Mesodermal cell (in vitro differentiated cells): ENCODE measurements around the gene ANKRD18B.
"Not testable (repeated sequence)": the region's sequence is repeated elsewhere in the genome, so short reads cannot be mapped to it uniquely, and the experiment has no call there.

Source experiments
- H3K27ac ChIP-seq: 2 replicates; pipeline ENCODE4 v1.7.0; 2013; ENCODE audit warnings: mild to moderate bottlenecking, low read depth, low read length, moderate library complexity; ENCODE audit not compliant: severe bottlenecking
- H3K36me3 ChIP-seq: 2 replicates; pipeline ENCODE4 v1.7.1; 2013; ENCODE audit warnings: mild to moderate bottlenecking, low read length, moderate library complexity; ENCODE audit not compliant: control insufficient read depth, insufficient read depth
- H3K4me1 ChIP-seq: one replicate; pipeline ENCODE4 v1.7.1; 2013; ENCODE audit warnings: mild to moderate bottlenecking, low read length; ENCODE audit not compliant: insufficient read depth, control insufficient read depth, poor library complexity, severe bottlenecking
- H3K4me3 ChIP-seq: 2 replicates; pipeline ENCODE4 v1.7.0; 2013; ENCODE audit warnings: low read length, control low read depth, mild to moderate bottlenecking; ENCODE audit not compliant: insufficient read depth, poor library complexity, severe bottlenecking; ENCODE audit errors: extremely low read depth
- H3K9me3 ChIP-seq: 2 replicates; pipeline ENCODE4 v1.7.1; 2013; ENCODE audit warnings: mild to moderate bottlenecking, low read length, moderate library complexity; ENCODE audit not compliant: control insufficient read depth
- WGBS, 2 experiments: methylation state at CpG; one replicate each; pipeline ENCODE4 v1.1.5; 2013; ENCODE audit warnings: missing lambda C conversion rate in 2 of 2; ENCODE audit not compliant: insufficient coverage in 2 of 2; 5-methylcytosine and 5-hydroxymethylcytosine counted together

Gene ANKRD18B

DNA sequence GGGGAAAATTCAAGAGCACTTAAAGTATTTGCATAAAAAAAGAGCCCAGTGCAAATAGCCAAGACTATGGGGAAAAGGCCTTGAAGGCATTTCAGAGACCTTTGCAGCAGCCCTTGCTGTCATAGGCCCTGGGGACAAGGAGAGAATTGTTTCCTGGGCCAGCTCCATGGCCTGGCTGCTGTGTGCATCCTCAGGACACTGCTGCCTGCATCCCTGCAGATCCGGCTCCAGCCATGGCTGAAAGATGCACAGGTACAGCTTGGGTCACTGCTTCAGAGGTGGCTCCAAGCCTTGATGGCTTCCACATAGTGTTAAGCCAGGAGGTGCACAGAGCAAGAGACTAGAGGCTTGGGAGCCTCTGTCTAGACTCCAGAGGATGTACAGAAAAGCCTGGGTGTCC is 55.9 kb downstream of the ANKRD18B start:
- not testable (repeated sequence) for H3K27ac ChIP-seq, H3K9me3 ChIP-seq, H3K4me1 ChIP-seq, H3K4me3 ChIP-seq, H3K36me3 ChIP-seq
- WGBS, 2 experiments: no CpG with 5 or more reads among the region's 1 CpG

DNA sequence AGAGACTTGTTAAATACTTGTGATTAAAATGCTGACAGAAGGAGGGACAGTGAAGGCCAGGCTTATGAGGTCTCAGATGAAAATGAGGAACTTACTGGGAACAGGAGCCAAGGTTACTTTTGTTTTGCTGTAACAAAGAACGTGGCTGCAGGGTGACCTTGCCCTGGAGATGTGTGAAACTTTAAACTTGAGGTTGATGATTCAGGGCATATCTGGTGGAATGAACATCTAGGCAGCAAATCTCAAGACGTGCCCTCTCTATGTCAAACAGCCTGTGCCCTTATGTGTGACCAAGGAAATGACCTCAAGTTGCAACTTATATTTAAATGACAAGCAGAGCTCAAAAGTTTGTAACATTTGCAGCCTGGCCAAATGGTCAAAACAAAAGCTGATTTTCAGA is 58.6 kb downstream of the ANKRD18B start:
- WGBS, 2 experiments: 83 to 85% methylated on average over 2 of the region's 2 CpGs
- H3K4me3 ChIP-seq, H3K36me3 ChIP-seq, H3K27ac ChIP-seq, H3K9me3 ChIP-seq, H3K4me1 ChIP-seq: not testable (repeated sequence)

DNA sequence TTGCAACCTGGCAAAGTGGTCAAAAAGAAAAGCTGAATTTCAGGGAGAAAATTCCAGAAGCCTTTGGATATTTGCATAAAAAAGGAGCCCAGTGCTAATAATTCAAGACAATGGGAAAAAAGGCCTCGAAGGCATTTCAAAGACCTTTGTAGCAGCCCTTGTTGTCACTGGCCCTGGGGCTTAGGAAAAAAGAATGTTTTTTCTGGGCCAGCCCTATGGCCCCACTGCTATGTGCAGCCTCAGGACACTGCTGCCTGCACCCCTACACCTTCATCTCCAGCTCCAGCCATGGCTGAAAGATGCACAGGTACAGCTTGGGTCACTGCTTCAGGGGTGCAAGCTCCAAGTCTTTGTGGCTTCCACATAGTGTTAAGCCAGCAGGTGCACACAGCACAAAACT is 62.1 kb downstream of the ANKRD18B start:
- not testable (repeated sequence) for H3K36me3 ChIP-seq, H3K9me3 ChIP-seq, H3K4me1 ChIP-seq, H3K4me3 ChIP-seq, H3K27ac ChIP-seq
- WGBS, 2 experiments: 60 to 83% methylated on average over 1 of the region's 1 CpG

DNA sequence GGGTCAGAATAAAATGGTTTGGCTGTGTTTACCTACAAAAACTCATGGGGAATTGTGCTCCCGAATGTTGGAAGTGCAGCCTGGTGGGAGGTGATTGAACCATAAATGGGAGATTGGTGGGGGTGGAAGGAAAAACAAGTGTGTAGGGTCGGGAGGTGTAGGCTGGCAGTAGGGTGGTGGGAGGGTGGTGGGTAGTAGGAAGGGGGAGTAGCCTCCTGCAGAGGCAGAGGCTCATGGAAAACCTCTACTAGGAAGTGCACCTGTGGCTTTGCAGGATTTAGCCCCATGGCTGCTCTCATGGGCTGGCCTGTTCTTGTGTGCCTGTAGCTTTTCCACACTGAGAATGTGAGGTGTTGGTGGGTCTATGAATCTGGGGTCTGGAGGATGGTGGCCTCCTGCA is 63.7 kb downstream of the ANKRD18B start:
- not testable (repeated sequence) for H3K36me3 ChIP-seq, H3K27ac ChIP-seq, H3K4me1 ChIP-seq, H3K9me3 ChIP-seq, H3K4me3 ChIP-seq
- WGBS, 2 experiments: no CpG with 5 or more reads among the region's 2 CpGs

GRCh38 chr9:33588876-33589275 is 64.8 kb downstream of the ANKRD18B start:
- H3K9me3 ChIP-seq, H3K4me3 ChIP-seq, H3K36me3 ChIP-seq, H3K4me1 ChIP-seq, H3K27ac ChIP-seq: not testable (repeated sequence)
- 86% methylated on average over 1 of the region's 2 CpGs; no CpG with 5 or more reads in 1 of the 2 experiments for WGBS, 2 experiments

DNA sequence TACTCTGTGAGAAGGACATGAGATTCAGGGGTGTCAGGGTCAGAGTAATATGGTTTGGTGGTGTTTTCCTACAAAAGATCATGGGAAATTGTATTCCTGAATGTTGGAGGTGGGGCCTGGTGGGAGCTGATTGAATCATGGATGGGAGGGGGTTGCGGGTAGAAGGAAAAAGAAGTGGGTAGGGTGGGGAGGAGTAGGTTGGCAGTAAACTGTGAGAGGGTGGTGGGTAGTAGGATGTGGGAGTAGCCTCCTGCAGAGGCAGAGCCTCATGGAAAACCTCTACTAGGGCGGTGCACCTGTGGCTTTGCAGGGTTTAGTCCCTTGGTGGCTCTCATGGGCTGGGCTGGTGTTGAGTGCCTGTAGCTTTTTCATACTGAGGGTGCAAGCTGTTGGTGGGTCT is 66.8 kb downstream of the ANKRD18B start:
- H3K4me3 ChIP-seq, H3K4me1 ChIP-seq, H3K9me3 ChIP-seq, H3K36me3 ChIP-seq, H3K27ac ChIP-seq: not testable (repeated sequence)
- WGBS, 2 experiments: 89% methylated on average over 1 of the region's 2 CpGs; no CpG with 5 or more reads in 1 of the 2 experiments

DNA sequence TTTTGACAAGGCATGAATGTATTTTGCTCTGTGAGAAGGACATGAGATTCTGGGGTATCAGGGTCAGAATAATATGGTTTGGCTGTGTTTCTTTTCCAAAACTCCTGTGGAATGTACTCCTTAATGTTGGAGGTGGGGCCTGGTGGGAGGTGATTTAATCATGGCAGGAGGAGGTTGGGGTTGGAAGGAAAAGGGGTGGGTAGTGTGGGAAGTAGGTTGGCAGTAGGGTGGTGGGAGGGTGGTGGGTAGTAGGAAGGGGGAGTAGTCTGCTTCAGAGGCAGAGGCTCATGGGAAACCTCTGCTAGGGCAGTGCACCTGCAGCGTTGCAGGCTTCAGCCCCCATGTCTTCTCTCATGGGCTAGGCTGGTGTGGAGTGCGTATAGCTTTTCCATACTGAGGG is 72.9 kb downstream of the ANKRD18B start:
- WGBS, 2 experiments: 80% methylated on average over 1 of the region's 2 CpGs; no CpG with 5 or more reads in 1 of the 2 experiments

GRCh38 chr9:33597386-33597785 is 73.3 kb downstream of the ANKRD18B start:
- H3K4me3 ChIP-seq, H3K4me1 ChIP-seq, H3K27ac ChIP-seq, H3K9me3 ChIP-seq, H3K36me3 ChIP-seq: not testable (repeated sequence)
- 92 to 100% methylated on average over 1 to 2 of the region's 3 CpGs for WGBS, 2 experiments

More for the DNA sequence above, 72.9 kb downstream of the ANKRD18B start:
- H3K4me1 ChIP-seq, H3K4me3 ChIP-seq, H3K36me3 ChIP-seq, H3K9me3 ChIP-seq, H3K27ac ChIP-seq: not testable (repeated sequence)

GRCh38 chr9:33598796-33599379 is 74.8 kb downstream of the ANKRD18B start:
- 88 to 92% methylated on average over 6 to 8 of the region's 8 CpGs for WGBS, 2 experiments
- H3K27ac ChIP-seq, H3K4me3 ChIP-seq, H3K9me3 ChIP-seq, H3K4me1 ChIP-seq, H3K36me3 ChIP-seq: not testable (repeated sequence)

DNA sequence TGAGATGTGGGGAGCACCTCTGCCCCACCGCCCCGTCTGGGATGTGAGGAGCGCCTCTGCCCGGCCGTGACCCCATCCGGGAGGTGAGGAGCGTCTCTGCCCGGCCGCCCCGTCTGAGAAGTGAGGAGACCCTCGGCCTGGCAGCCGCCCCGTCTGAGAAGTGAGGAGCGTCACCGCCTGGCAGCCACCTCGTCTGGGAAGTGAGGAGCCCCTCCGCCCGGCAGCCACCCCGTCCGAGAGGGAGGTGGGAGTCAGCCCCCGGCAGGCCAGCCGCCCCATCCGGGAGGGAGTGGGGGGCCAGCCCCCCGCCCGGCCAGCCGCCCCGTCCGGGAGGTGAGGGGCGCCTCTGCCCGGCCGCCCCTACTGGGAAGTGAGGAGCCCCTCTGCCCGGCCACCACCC is 76.9 kb downstream of the ANKRD18B start:
- 95 to 98% methylated on average over 18 to 21 of the region's 32 CpGs for WGBS, 2 experiments
- not testable (repeated sequence) for H3K4me3 ChIP-seq, H3K36me3 ChIP-seq, H3K4me1 ChIP-seq, H3K27ac ChIP-seq, H3K9me3 ChIP-seq

- 55 to 78% methylated on average over 2 of the region's 3 CpGs for WGBS, 2 experiments
- H3K27ac ChIP-seq, H3K4me3 ChIP-seq, H3K36me3 ChIP-seq, H3K4me1 ChIP-seq, H3K9me3 ChIP-seq: not testable (repeated sequence)
These were observed 80.2 kb downstream of the ANKRD18B start for GRCh38 chr9:33604249-33604648.
